ENCODE data around the gene TRIM27.
"Not testable (repeated sequence)": the region's sequence is repeated elsewhere in the genome, so short reads cannot be mapped to it uniquely, and the experiment has no call there.

The TRIM27 gene

GRCh38 chr6:28923318-28924102 lies at the start of gene TRIM27:
Gene TRIM27, minus strand, starts transcription at chr6:28923985. Its CDS starts 353 bp downstream, at chr6:28923632.
- peak; percentile 88 for DNase-seq

GRCh38 chr6:28970056-28970455 lies 46.3 kb upstream of the TRIM27 start:
- DNase-seq, result not testable (repeated sequence)

GRCh38 chr6:28969129-28969528 lies 45.3 kb upstream of the TRIM27 start:
- no peak for DNase-seq

GRCh38 chr6:28968476-28968875 lies 44.7 kb upstream of the TRIM27 start:
- DNase-seq, result no peak

GRCh38 chr6:28965706-28966105 lies 41.9 kb upstream of the TRIM27 start:
- no peak for DNase-seq

GRCh38 chr6:28960846-28961500 lies 37.2 kb upstream of the TRIM27 start:
- DNase-seq, result no peak

- not testable (repeated sequence) for DNase-seq
Observed at GRCh38 chr6:28958561-28959243, 34.9 kb upstream of the TRIM27 start.

- not testable (repeated sequence) for DNase-seq
Observed at GRCh38 chr6:28957795-28958314, 34.1 kb upstream of the TRIM27 start.

- no peak for DNase-seq
Observed at GRCh38 chr6:28956331-28956730, 32.5 kb upstream of the TRIM27 start.

- DNase-seq, result no peak
Observed at GRCh38 chr6:28953585-28954258, 29.9 kb upstream of the TRIM27 start.

- DNase-seq, result peak; percentile 60
Observed at GRCh38 chr6:28953039-28953584, 29.3 kb upstream of the TRIM27 start.

- not testable (repeated sequence) for DNase-seq
Observed at GRCh38 chr6:28949656-28950195, 25.9 kb upstream of the TRIM27 start.

GRCh38 chr6:28948782-28949486 lies 25.1 kb upstream of the TRIM27 start:
- no peak for DNase-seq

- DNase-seq, result no peak
Observed at GRCh38 chr6:28947831-28948270, 24.1 kb upstream of the TRIM27 start.

- no peak for DNase-seq
Observed at GRCh38 chr6:28947067-28947765, 23.4 kb upstream of the TRIM27 start.

GRCh38 chr6:28945349-28945748 lies 21.6 kb upstream of the TRIM27 start:
- no peak for DNase-seq

GRCh38 chr6:28944412-28944865 lies 20.7 kb upstream of the TRIM27 start:
- DNase-seq, result peak; percentile 74

GRCh38 chr6:28943557-28944411 lies 20.0 kb upstream of the TRIM27 start:
- peak; percentile 72 for DNase-seq

GRCh38 chr6:28943223-28943556 lies 19.4 kb upstream of the TRIM27 start:
- DNase-seq, result no peak

Measured in CD4-positive, alpha-beta T cell treated with Interleukin-17A for 4 hours (primary cell).